KMS-11 (cell line): Measurements from ENCODE around the gene ARPC5L.

Source experiments
- H2AFZ ChIP-seq: fragments of 200-600 bp; sonication (generic); 2 replicates; pipeline ENCODE4 v1.6.1; 2016; ENCODE audit warnings: antibody characterized with exemption, mixed run types, low read depth
- H3K27ac ChIP-seq: fragments of 200-600 bp; sonication (generic); 2 replicates; pipeline ENCODE4 v1.6.1; 2016; ENCODE audit warnings: mild to moderate bottlenecking, mixed run types
- H3K27me3 ChIP-seq: fragments of 200-600 bp; sonication (generic); 2 replicates; pipeline ENCODE4 v1.6.1; 2017; ENCODE audit warnings: mild to moderate bottlenecking, low read depth, mixed run types, moderate library complexity; ENCODE audit not compliant: insufficient read depth
- H3K36me3 ChIP-seq: fragments of 200-600 bp; sonication (generic); 2 replicates; pipeline ENCODE4 v1.6.1; 2017; ENCODE audit warnings: mild to moderate bottlenecking, mixed run types; ENCODE audit not compliant: insufficient read depth
- H3K4me1 ChIP-seq: fragments of 200-600 bp; sonication (generic); 2 replicates; pipeline ENCODE4 v1.6.1; 2016; ENCODE audit warnings: mild to moderate bottlenecking, low read depth, mixed run types; ENCODE audit not compliant: poor library complexity, severe bottlenecking
- H3K4me2 ChIP-seq: fragments of 200-600 bp; sonication (generic); 2 replicates; pipeline ENCODE4 v1.7.0; 2016; ENCODE audit warnings: mild to moderate bottlenecking, mixed run types
- H3K4me3 ChIP-seq: fragments of 200-600 bp; sonication (generic); IDR thresholded peaks from 2 replicates; pipeline ENCODE4 v1.6.1; 2017; ENCODE audit warnings: low read depth, low read length, mixed read lengths; ENCODE audit not compliant: insufficient read depth
- H3K79me2 ChIP-seq: fragments of 200-600 bp; sonication (generic); 2 replicates; pipeline ENCODE4 v1.6.1; 2016; ENCODE audit warnings: low read depth, mixed run types; ENCODE audit not compliant: insufficient read depth
- H3K9ac ChIP-seq: fragments of 200-600 bp; sonication (generic); 2 replicates; pipeline ENCODE4 v1.6.1; 2016; ENCODE audit warnings: mild to moderate bottlenecking, mixed run types
- H4K20me1 ChIP-seq: fragments of 200-600 bp; sonication (generic); 2 replicates; pipeline ENCODE4 v1.6.1; 2016; ENCODE audit warnings: mild to moderate bottlenecking, mixed run types; ENCODE audit not compliant: insufficient read depth
- CTCF ChIP-seq: fragments of 200-600 bp; sonication (generic); conservative IDR thresholded peaks from 2 replicates; pipeline ENCODE4 v1.6.1; 2017; ENCODE audit warnings: low read depth, mild to moderate bottlenecking, antibody characterized with exemption, low read length, moderate library complexity, mixed read lengths

ARPC5L gene

DNA sequence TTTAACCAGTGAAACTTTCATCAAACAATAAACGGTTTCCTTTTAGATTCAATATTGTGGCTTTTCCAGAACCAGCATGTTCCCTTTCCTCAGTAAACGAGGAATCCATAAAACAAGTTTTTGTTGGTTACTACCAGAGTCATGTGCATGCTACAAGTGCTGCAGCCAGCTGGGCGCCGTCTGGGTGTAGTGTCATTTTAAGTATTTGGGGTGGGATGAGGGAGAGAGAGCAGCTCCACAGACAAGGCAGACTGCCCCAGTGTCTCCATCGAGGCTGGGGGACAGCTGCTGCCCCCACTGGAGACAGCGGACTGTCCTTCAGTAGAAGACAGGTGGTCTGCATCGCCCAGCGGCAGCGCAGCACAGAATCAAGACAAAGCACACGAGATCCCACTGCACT, 17.3 kb downstream of the ARPC5L start:
- Histone ChIP-seq H3K79me2 (peaks cover 4% of the 10 kb centered on the region; the same call in 1 of the 2 replicates), H3K4me1 (no peaks in the 10 kb centered on the region), H4K20me1 (no peaks in the 10 kb centered on the region), H3K4me3 (no peak overlapping the region), H3K4me2 (no peak overlapping the region), H3K9ac (no peak overlapping the region), H2AFZ (no peak overlapping the region), H3K27me3 (no peaks in the 10 kb centered on the region), H3K36me3 (no peaks in the 10 kb centered on the region), H3K27ac (no peak overlapping the region)
- TF ChIP-seq CTCF: no peak

DNA sequence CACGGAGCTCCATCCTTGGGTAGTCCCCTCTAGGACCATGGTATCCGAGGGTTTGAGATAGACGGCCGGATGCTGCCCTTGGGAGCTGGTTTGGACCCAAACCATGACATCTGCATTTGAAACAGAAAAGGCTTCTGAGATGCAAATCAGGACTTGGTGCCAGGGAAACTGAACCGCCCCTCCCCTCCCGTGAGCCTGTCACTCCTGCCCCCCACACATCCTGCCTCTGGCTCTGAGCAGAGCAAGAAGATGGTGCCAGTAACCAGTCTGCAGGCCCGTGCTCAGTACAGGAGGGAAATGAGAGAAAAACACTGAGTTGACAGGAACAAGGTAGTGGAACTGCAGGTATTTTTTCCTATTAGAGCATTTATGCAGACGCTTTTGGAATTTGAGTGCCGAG, 18.6 kb downstream of the ARPC5L start:
- Histone ChIP-seq H2AFZ (no peak overlapping the region), H3K27ac (no peak overlapping the region), H3K79me2 (no peaks in the 10 kb centered on the region), H4K20me1 (no peaks in the 10 kb centered on the region), H3K4me3 (no peak overlapping the region), H3K4me1 (no peaks in the 10 kb centered on the region), H3K27me3 (no peaks in the 10 kb centered on the region), H3K36me3 (no peaks in the 10 kb centered on the region), H3K4me2 (no peak overlapping the region), H3K9ac (no peak overlapping the region)
- TF ChIP-seq CTCF: no peak

DNA sequence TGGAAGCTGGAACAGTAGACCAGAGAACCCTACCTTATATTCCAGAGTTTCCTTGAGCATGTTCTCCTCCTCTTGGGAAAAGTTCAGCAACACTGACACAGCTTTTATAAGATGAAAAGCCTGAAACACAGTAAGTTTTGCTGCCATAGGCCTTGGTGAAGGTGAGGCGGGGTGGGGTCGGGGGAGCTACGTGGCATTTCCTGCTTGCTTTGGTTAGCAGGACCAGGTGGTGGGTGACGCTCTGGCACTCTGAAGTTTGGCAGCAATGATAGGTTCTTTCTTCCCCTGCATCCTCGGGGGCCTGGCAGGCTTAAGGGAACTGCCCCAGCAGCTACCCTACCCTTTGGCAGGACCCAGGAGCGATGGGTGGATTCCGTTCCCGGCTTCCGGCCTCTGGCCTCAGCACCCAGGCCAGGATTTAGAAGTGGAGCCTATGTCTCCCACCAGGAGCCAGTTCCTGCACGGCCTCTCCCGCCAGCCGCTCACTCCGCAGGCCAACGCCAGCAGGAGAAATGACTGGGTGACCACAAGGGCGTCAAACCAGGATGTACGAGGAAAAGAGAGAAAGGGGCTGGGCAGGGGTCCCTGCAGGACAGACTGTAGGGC, 19.3 kb downstream of the ARPC5L start:
- no peaks in the 10 kb centered on the region for H3K4me1 ChIP-seq
- no peaks in the 10 kb centered on the region for H4K20me1 ChIP-seq
- no peaks in the 10 kb centered on the region for H3K36me3 ChIP-seq

DNA sequence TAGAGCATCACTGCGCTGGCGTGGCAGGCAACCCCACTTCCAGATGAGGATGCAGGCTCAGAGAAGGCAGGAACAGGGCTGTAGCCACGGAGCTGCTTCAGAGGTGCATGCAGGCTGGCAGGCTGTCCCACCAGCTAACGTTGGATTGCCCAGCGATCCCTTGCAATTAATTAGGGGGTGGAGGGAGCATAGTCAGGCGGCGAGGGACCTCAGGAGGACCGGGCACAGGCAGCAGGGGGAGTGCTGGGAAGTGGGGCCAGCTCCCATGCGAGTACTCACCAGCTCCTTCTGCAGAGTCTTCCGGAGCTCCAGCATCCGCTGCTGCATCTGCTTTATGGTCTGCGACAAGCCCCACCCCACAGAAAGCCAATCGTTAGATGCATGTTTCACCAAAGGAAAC, 20.3 kb downstream of the ARPC5L start:
- H2AFZ ChIP-seq: no peak overlapping the region
- H3K36me3 ChIP-seq: no peaks in the 10 kb centered on the region
- H3K9ac ChIP-seq: no peak overlapping the region
- no peak overlapping the region for H3K4me2 ChIP-seq
- TF ChIP-seq CTCF: no peak
- H4K20me1 ChIP-seq: no peaks in the 10 kb centered on the region
- H3K4me1 ChIP-seq: no peaks in the 10 kb centered on the region
- no peak overlapping the region for H3K27ac ChIP-seq
- no peaks in the 10 kb centered on the region for H3K79me2 ChIP-seq
- no peak overlapping the region for H3K4me3 ChIP-seq
- H3K27me3 ChIP-seq: no peaks in the 10 kb centered on the region

More for the DNA sequence above, 19.3 kb downstream of the ARPC5L start:
- no peak overlapping the region for H3K4me2 ChIP-seq
- H3K9ac ChIP-seq: no peak overlapping the region
- TF ChIP-seq CTCF: no peak
- no peak overlapping the region for H3K4me3 ChIP-seq
- H3K27ac ChIP-seq: no peak overlapping the region
- no peak overlapping the region for H2AFZ ChIP-seq
- H3K27me3 ChIP-seq: no peaks in the 10 kb centered on the region
- no peaks in the 10 kb centered on the region for H3K79me2 ChIP-seq
